ENCODE results near the gene GRIK4.

Gene GRIK4

DNA sequence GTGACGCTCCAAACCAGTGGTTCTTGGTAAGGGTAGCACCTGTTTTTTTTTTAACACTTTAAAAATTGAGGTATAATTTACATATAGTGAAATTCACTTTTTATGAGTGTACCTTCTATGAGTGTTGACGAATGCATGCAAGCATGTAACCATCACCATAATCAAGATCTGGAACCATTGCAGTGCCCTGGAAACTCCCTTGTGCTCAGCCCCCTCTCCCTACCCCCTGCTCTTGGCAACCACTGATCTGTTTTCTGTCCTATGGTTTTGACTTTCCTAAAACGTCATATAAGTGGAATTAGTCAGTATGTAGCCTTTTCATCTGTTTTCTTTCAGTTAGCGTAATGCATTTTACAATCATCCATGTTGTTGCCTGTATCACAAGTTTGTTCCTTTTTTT, 212.2 kb downstream of the GRIK4 start:
- no peaks in the 10 kb centered on the region for H3K36me3 ChIP-seq (ENCODE audit: insufficient read depth, low read length)
- no peaks in the 10 kb centered on the region for H3K9me3 ChIP-seq (replicated peaks; ENCODE audit: low read length)
- peaks cover 4% of the 10 kb centered on the region for H3K27me3 ChIP-seq (ENCODE audit: control insufficient read depth, insufficient read depth, low read length)

DNA sequence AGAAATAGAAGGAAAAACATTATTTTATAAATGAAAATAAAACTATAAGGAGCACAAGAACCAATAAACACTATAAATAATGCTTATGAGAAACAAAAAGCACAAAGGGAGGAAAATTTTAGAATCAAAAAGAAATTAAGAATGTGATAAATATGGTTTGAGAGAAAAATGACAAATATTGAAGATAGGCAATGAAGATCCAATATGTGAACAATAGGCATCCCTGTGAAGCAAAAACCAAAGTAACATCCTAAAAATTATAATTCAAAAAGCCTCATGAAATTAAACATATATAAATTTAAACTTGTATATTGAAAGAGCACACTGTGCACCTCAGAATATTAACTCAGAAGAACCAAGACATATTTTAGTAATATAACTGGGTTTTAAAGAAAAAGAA, 216.2 kb downstream of the GRIK4 start:
- H3K27me3 ChIP-seq (ENCODE audit: control insufficient read depth, insufficient read depth, low read length), result peaks cover 2% of the 10 kb centered on the region
- H3K4me1 ChIP-seq (ENCODE audit: control insufficient read depth, insufficient read depth, low read length), result no peaks in the 10 kb centered on the region
- H3K36me3 ChIP-seq (ENCODE audit: insufficient read depth, low read length), result no peaks in the 10 kb centered on the region
- no peak overlapping the region for H3K4me3 ChIP-seq (ENCODE audit: low read length)
- no peak overlapping the region for H3K4me2 ChIP-seq (ENCODE audit: low read length)
- no peak overlapping the region for H3K9ac ChIP-seq (ENCODE audit: low read depth, low read length)
- H3K9me3 ChIP-seq (replicated peaks; ENCODE audit: low read length), result no peaks in the 10 kb centered on the region

More for the DNA sequence above, 212.2 kb downstream of the GRIK4 start:
- no peaks in the 10 kb centered on the region for H3K4me1 ChIP-seq (ENCODE audit: control insufficient read depth, insufficient read depth, low read length)
- no peak overlapping the region for H3K4me3 ChIP-seq (ENCODE audit: low read length)
- H3K4me2 ChIP-seq (ENCODE audit: low read length), result no peak overlapping the region
- no peak overlapping the region for H3K9ac ChIP-seq (ENCODE audit: low read depth, low read length)

DNA sequence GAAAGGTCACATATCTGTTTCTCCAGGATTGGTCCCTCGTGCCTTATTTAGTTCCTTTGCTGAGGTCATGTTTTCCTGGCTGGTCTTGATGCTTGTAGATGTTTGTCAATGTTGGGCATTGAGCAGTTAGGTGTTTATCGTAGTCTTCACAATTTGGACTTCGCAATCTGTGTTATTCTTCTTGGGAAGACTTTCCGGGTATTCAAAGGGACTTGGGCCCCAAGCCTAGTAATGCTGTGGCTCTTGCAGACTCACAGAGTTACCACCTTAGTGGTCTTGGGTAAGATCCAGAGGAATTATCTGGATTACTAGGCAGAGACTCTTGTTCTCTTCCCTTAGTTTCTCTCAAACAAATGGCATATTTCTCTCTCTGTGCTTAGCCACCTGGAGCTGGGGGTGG, 223.5 kb downstream of the GRIK4 start:
- H3K9ac ChIP-seq (ENCODE audit: low read depth, low read length), result no peak overlapping the region
- no peaks in the 10 kb centered on the region for H3K4me1 ChIP-seq (ENCODE audit: control insufficient read depth, insufficient read depth, low read length)
- H3K9me3 ChIP-seq (replicated peaks; ENCODE audit: low read length), result no peaks in the 10 kb centered on the region
- H3K36me3 ChIP-seq (ENCODE audit: insufficient read depth, low read length), result no peaks in the 10 kb centered on the region
- peaks cover 2% of the 10 kb centered on the region for H3K27me3 ChIP-seq (ENCODE audit: control insufficient read depth, insufficient read depth, low read length)
- H3K4me3 ChIP-seq (ENCODE audit: low read length), result no peak overlapping the region
- no peak overlapping the region for H3K4me2 ChIP-seq (ENCODE audit: low read length)

DNA sequence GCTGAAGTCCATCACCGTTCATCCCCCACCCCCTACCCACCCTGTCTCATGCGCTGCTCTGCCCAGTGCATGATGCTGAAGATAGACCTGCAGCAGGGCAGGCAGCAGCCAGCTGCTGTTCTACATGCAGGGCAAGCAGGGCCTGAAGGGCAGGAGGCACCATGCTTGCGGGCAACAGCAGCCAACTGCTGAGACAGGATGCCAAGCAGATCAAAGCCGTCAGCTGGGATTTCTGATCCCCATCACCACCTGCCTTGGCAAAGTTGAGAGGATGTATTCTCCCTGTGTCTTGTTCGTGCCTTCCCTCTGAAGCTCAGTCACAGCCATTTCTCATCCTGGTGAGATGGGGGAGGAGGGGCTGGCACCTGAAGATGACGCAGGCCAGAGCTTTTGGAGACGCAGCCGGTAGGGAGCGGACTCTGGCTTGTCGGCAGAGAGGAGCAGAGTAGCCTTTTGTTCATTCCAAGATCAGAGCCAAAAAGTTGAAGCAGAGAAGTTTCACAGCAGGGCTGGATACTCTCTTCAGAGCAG, 227.0 kb downstream of the GRIK4 start:
- H3K9me3 ChIP-seq (replicated peaks; ENCODE audit: low read length), result no peaks in the 10 kb centered on the region
- H3K4me2 ChIP-seq (ENCODE audit: low read length), result no peak overlapping the region
- H3K4me1 ChIP-seq (ENCODE audit: control insufficient read depth, insufficient read depth, low read length), result no peaks in the 10 kb centered on the region
- H3K36me3 ChIP-seq (ENCODE audit: insufficient read depth, low read length), result no peaks in the 10 kb centered on the region
- H3K4me3 ChIP-seq (ENCODE audit: low read length), result no peak overlapping the region
- no peaks in the 10 kb centered on the region for H3K27me3 ChIP-seq (ENCODE audit: control insufficient read depth, insufficient read depth, low read length)
- H3K9ac ChIP-seq (ENCODE audit: low read depth, low read length), result no peak overlapping the region

DNA sequence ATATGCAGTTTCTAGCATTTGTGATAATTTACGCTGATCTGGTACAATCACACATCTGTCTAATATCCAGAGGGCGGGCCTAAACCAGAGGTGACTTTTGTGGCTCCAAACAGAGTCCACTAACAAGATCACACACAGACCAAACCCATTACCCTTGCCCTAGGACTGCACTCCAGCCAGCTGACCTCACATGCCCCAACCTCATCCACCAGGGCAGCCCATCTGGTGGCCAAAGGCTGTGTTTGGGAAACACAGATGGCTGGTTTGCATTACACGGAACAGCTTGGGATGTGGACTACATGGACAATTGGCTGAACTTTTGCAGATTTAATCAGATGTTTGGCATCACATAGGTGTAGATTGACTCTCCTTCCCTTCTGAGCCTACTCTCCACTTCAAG, 228.2 kb downstream of the GRIK4 start:
- Histone ChIP-seq H3K36me3 (ENCODE audit: insufficient read depth, low read length) (no peaks in the 10 kb centered on the region), H3K4me1 (ENCODE audit: control insufficient read depth, insufficient read depth, low read length) (no peaks in the 10 kb centered on the region), H3K27me3 (ENCODE audit: control insufficient read depth, insufficient read depth, low read length) (no peaks in the 10 kb centered on the region), H3K4me2 (ENCODE audit: low read length) (no peak overlapping the region), H3K9me3 (replicated peaks; ENCODE audit: low read length) (no peaks in the 10 kb centered on the region), H3K4me3 (ENCODE audit: low read length) (no peak overlapping the region), H3K9ac (ENCODE audit: low read depth, low read length) (no peak overlapping the region)

DNA sequence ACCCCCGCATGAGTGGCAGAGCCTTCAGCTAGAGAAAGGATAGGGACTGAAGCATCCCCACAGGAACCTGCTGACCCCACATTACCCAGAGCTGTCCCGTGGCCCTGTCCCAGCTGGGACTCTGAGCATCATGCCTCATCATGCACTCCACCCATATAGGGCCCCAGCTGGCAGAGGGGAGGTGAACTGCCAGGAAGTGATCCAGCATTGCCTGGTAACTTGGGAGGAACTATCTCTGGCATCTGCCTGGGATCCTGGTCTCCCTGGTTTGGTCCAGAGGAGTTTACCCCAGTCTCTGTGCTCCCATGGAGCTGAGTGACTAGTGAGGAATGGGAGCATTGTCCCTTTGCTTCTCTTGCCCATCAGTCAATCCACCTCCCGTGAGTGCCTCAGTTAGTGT, 228.8 kb downstream of the GRIK4 start:
- H3K9me3 ChIP-seq (replicated peaks; ENCODE audit: low read length), result no peaks in the 10 kb centered on the region
- no peaks in the 10 kb centered on the region for H3K4me1 ChIP-seq (ENCODE audit: control insufficient read depth, insufficient read depth, low read length)
- no peak overlapping the region for H3K9ac ChIP-seq (ENCODE audit: low read depth, low read length)
- no peaks in the 10 kb centered on the region for H3K36me3 ChIP-seq (ENCODE audit: insufficient read depth, low read length)
- no peak overlapping the region for H3K4me2 ChIP-seq (ENCODE audit: low read length)
- no peaks in the 10 kb centered on the region for H3K27me3 ChIP-seq (ENCODE audit: control insufficient read depth, insufficient read depth, low read length)
- no peak overlapping the region for H3K4me3 ChIP-seq (ENCODE audit: low read length)

DNA sequence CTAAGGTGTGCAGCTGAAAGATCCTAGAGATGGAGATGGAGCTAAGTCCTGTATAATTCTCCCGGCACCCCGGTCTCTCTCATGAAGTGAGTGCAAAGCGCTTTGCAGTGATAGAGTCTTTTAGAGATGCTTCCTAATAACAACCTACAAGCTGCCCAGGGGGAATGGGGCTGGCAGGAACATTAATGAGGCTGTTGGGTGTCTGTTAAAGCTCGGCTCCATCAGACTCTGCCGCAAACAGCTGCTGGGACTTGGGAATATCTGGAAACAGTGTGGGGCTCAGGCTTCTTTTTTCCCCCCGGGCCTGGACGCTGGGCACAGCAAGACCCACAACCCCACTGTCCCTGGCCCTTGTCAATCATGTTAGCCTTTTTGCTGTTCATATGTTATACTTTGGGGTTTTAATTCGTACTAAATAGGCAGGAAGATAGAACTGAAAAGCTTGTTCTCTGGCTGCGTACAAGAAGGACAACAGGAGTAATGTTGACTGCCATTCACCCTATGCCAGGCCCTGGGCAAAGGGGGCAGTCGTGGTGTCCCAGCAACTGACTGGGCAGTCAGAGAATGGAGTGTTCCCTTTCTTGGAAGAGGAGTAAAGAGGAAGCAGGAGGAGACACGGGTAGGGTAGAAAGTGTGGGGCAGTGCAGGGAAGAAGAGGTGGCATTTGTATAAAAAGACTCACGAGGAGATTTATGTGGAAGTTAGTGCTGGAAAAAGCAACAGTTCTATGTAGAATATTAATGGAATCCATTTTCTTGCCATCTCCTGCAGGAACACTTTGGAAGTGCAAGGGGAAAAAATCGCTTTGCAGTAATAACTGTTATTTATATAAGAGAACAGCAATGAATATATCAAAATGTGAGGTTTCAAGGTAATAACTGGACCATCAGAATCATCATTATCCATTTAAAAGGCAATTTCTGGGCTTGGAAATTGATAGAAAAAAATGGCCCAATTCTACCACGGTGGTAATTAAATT, 232.8 kb downstream of the GRIK4 start:
- H3K27me3 ChIP-seq (ENCODE audit: control insufficient read depth, insufficient read depth, low read length), result no peaks in the 10 kb centered on the region

DNA sequence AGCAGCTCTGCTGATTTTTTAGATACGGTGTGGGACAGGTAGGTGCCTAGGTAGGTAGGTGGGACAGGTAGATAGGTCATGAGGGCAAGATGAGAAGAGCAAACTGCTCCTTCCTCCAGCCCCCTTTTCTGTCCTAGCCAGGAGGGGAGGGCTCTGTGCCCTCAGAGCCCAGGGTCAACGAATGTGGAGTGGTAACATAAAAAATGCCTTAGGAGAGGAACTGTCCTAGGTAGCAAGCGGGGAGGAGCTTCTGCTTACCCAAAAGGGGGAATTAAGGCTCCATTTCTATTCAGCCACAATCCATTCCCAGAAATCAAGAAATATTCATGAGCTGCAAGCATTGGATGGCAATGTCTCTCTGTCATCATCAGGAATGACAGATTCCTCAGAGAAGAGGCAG, 234.8 kb downstream of the GRIK4 start:
- no peak overlapping the region for H3K4me3 ChIP-seq (ENCODE audit: low read length)
- H3K9ac ChIP-seq (ENCODE audit: low read depth, low read length), result no peak overlapping the region
- H3K27me3 ChIP-seq (ENCODE audit: control insufficient read depth, insufficient read depth, low read length), result no peaks in the 10 kb centered on the region
- H3K4me1 ChIP-seq (ENCODE audit: control insufficient read depth, insufficient read depth, low read length), result no peaks in the 10 kb centered on the region
- no peaks in the 10 kb centered on the region for H3K36me3 ChIP-seq (ENCODE audit: insufficient read depth, low read length)
- H3K9me3 ChIP-seq (replicated peaks; ENCODE audit: low read length), result no peaks in the 10 kb centered on the region
- H3K4me2 ChIP-seq (ENCODE audit: low read length), result no peak overlapping the region

More for the DNA sequence above, 232.8 kb downstream of the GRIK4 start:
- no peak overlapping the region for H3K4me3 ChIP-seq (ENCODE audit: low read length)
- no peak overlapping the region for H3K4me2 ChIP-seq (ENCODE audit: low read length)
- no peak overlapping the region for H3K9ac ChIP-seq (ENCODE audit: low read depth, low read length)
- H3K9me3 ChIP-seq (replicated peaks; ENCODE audit: low read length), result no peaks in the 10 kb centered on the region
- no peaks in the 10 kb centered on the region for H3K36me3 ChIP-seq (ENCODE audit: insufficient read depth, low read length)
- H3K4me1 ChIP-seq (ENCODE audit: control insufficient read depth, insufficient read depth, low read length), result no peaks in the 10 kb centered on the region

DNA sequence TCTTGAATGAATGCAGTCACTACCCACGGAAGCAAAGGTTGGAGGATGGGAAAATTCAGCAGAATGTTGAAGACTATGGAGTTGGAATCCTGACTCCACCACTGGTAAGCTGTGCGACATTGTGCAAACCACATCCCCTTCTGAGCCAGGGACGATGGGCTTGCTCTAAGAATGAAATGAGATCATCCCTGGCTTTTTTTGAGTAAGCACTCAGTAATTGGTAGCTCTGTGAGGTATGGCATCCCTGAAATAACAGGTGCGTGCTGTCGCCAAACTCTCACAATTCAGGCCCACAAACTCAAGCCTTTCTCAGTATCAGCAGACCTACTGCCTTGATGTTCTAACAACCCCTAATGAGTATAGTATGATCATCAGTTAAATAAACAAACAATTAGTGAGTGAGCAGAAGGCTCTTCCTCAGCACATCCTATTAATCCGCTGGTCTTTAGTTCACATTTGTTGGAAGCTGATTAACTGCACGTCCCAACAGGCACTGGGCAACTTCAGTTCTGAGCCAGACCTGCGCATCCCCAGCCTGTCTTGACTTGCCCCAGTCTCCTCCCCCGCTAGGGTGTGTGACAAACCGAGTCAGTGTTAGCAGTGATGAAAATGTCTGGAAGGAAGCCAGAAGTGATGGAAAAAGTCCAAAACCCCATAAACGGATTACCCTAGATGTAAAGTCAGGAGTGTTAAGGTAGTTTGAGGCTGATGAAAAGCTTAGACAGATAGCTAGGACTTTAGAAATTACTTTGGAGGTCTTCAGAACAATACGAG, 235.5 kb downstream of the GRIK4 start:
- Histone ChIP-seq H3K9ac (ENCODE audit: low read depth, low read length) (no peak overlapping the region), H3K36me3 (ENCODE audit: insufficient read depth, low read length) (no peaks in the 10 kb centered on the region), H3K27me3 (ENCODE audit: control insufficient read depth, insufficient read depth, low read length) (no peaks in the 10 kb centered on the region), H3K9me3 (replicated peaks; ENCODE audit: low read length) (no peaks in the 10 kb centered on the region), H3K4me1 (ENCODE audit: control insufficient read depth, insufficient read depth, low read length) (no peaks in the 10 kb centered on the region), H3K4me2 (ENCODE audit: low read length) (no peak overlapping the region), H3K4me3 (ENCODE audit: low read length) (no peak overlapping the region)

DNA sequence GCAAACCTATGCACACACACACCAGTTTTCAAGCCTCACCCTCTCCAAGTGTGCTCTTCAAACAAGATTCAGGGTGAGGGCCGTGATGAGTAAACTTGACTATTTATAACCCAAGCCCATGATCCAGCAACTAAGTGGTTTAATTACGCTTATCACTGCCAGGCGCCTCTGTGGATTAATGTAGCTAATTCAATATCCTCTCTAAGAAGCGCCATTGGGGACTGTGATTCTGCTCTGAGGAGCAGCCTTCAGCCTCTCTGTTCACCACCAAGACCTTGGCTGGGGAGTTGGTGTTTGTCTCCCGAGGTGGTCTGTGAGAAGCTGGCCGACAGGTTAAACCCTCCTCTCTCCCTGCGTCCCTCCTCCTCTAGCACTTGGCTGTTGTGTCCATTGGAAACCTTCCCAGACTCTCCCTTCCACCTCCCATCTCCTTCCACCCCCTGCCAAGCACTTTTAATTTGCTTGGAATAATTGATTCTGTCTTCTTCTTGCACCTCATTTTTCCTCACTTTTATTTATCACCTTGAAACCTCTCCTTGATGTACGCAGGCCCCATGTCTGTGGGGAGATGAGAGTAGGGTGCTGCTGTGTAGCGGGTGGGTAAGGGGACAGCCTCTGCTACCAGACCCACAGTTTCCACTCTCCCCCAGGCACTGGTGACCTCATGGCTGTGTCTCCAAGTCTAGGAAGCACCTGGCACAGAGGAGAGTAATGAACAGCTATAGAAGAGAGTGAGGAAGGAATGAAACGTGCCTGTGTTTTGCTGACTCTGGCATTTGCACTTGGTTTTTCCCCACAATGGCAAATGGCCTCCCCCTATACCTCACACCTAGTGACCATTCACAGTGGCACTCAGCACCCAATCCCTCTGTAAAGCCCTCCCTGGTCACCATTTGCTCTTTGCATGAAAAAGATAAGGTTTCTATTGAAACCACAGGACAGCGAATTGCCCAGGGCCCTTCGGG, 236.6 kb downstream of the GRIK4 start:
- H3K4me1 ChIP-seq (ENCODE audit: control insufficient read depth, insufficient read depth, low read length), result no peaks in the 10 kb centered on the region
- no peak overlapping the region for H3K4me2 ChIP-seq (ENCODE audit: low read length)
- H3K9ac ChIP-seq (ENCODE audit: low read depth, low read length), result no peak overlapping the region
- no peak overlapping the region for H3K4me3 ChIP-seq (ENCODE audit: low read length)
- no peaks in the 10 kb centered on the region for H3K9me3 ChIP-seq (replicated peaks; ENCODE audit: low read length)
- H3K27me3 ChIP-seq (ENCODE audit: control insufficient read depth, insufficient read depth, low read length), result no peaks in the 10 kb centered on the region
- H3K36me3 ChIP-seq (ENCODE audit: insufficient read depth, low read length), result no peaks in the 10 kb centered on the region

DNA sequence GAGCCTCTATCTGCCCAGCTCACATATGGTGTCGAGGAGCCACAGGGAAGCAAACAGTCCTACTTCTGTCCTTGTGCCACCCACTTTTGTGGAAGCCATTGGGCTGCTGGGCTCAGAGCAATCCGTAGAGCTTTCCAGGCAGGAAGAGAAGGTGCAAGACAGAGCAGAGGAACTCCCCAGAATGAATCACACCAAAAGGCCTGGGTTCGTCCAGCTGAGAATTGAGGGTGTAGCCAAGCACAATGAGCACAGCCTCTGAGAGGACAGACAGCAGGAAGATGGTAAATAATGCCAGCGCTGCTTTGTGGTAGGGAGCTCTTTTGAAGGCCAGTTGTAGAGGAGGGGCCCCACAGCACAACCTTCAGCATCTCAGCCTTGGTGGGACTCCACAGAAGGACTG, 237.8 kb downstream of the GRIK4 start:
- no peaks in the 10 kb centered on the region for H3K27me3 ChIP-seq (ENCODE audit: control insufficient read depth, insufficient read depth, low read length)
- no peak overlapping the region for H3K4me2 ChIP-seq (ENCODE audit: low read length)
- H3K36me3 ChIP-seq (ENCODE audit: insufficient read depth, low read length), result no peaks in the 10 kb centered on the region
- no peaks in the 10 kb centered on the region for H3K9me3 ChIP-seq (replicated peaks; ENCODE audit: low read length)
- no peaks in the 10 kb centered on the region for H3K4me1 ChIP-seq (ENCODE audit: control insufficient read depth, insufficient read depth, low read length)
- H3K9ac ChIP-seq (ENCODE audit: low read depth, low read length), result no peak overlapping the region
- no peak overlapping the region for H3K4me3 ChIP-seq (ENCODE audit: low read length)
